Lower leg skin (tissue), 3 donors: ENCODE measurements around the gene PLEK2.

ENCODE experiments used
- CTCF ChIP-seq, 3 donors: fragments of 450-650 bp; IDR thresholded peaks; one replicate each; pipeline ENCODE4 v1.5.1; 2016; ENCODE audit warnings: antibody characterized with exemption in 3 of 3, mild to moderate bottlenecking in 3 of 3, moderate library complexity in 2 of 3
- POLR2A ChIP-seq, 2 donors: fragments of 450-650 bp; IDR thresholded peaks; one replicate each; pipeline ENCODE4 v1.6.1; 2016 to 2017; ENCODE audit warnings: antibody characterized with exemption in 2 of 2, mild to moderate bottlenecking in 1 of 2, moderate library complexity in 1 of 2

- TF ChIP-seq CTCF (IDR thresholded peaks at IDR 0.05) (no peak), POLR2A (IDR thresholded peaks at IDR 0.05) (no peak)
Observed at GRCh38 chr14:67442139-67442906, 30.4 kb upstream of the PLEK2 start.
